Right atrium auricular region (tissue), 2 donors: ENCODE data around the gene SPEF1. TPM values are rescaled to one million over a fixed set of nuclear protein-coding genes. Genes with fewer than 3 reads are reported as not detected.

Experiments used
- DNase-seq: peaks from one replicate; pipeline ENCODE4 v3.0.0-alpha.2; 2019; ENCODE audit warnings: low spot score
- H3K27ac ChIP-seq, 2 donors: fragments of 200-600 bp; sonication (generic); 1 replicate in 1 of 2; 2 replicates in 1 of 2; pipeline ENCODE4 v1.5.1; 2016 to 2019
- H3K27me3 ChIP-seq, 2 donors: fragments of 200-600 bp; sonication (generic); one replicate each; pipeline versions ENCODE4 v1.5.1 to v1.6.0; 2017 to 2019
- H3K36me3 ChIP-seq: fragments of 200-600 bp; sonication (generic); one replicate; pipeline ENCODE4 v1.5.1; 2016
- H3K4me1 ChIP-seq, 2 donors: fragments of 200-600 bp; sonication (generic); one replicate each; pipeline versions ENCODE4 v1.5.1 to v1.6.0; 2017 to 2019
- H3K4me3 ChIP-seq, 2 donors: fragments of 200-600 bp; sonication (generic); 1 replicate in 1 of 2; 2 replicates in 1 of 2; pipeline ENCODE4 v1.5.1; 2017 to 2019; ENCODE audit warnings: mild to moderate bottlenecking in 1 of 2, moderate library complexity in 1 of 2
- H3K9me3 ChIP-seq, 2 donors: fragments of 200-600 bp; sonication (generic); one replicate each; pipeline ENCODE4 v1.5.1; 2019
- CTCF ChIP-seq, 2 donors: fragments of 200-600 bp; sonication (generic); IDR thresholded peaks; one replicate each; pipeline ENCODE4 v1.5.1; 2019; ENCODE audit warnings: antibody characterized with exemption in 2 of 2
- total RNA-seq, 2 donors: library from RNA; depleted of rRNA; stranded (reverse); fragments of >200 nt; gene quantifications; one replicate each; pipeline ENCODE4 v1.1.0, GENCODE V29; 2016

Gene SPEF1
- total RNA-seq, 2 donors from 2014 or later, result 0.31 TPM; not detected in 1

DNA sequence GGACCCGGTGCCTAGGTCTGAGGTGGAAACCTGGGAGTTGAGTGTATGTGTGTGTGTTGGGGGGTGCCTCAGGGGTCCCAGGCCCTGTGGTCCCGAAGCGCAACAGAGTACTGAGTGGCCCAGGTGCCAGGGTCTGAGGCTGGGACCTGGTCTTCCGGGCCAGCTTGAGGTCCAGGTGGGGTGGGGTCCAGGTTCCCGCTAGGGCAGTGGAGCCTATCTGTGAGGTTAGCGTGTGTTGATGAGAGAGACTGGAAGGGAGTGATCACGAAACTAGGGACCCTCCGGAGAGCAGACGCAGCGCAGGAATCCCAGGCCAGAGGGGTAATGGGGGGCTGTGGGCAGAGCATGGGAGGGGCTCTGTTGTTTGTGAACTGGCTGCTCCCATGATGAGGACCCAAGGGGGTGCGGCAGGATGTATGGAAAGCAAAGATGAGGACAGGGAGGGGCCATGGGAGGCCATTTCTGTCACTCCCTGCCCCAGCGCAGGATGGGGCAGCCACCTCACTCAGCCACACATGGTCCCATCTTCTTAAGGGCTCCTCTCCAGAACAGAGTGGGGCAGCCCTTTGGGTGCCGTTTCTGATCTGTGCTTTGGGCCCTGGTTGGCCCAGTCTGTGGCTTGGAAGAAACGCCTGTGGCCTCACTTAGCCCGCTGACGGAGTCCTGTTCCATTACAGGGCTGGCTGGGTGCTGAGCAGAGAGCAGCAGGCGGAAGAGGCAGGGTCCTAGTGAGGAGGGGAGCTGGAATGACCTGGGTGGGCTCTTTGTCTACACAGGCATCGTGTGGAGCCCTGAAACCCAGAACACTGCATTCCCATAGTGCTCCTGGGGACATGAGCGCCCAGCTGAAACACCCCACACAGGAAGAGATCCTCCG is 47.9 kb downstream of the SPEF1 start:
- Histone ChIP-seq H3K27me3 (no peaks in the 10 kb centered on the region), H3K27ac (peak overlapping the region; percentile 57 to 64), H3K9me3 (no peaks in the 10 kb centered on the region), H3K36me3 (no peaks in the 10 kb centered on the region), H3K4me3 (peak overlapping the region; percentile 46 to 56), H3K4me1 (peaks cover 0 to 54% of the 10 kb centered on the region in 2 donors)
- DNase-seq, result no peak
- TF ChIP-seq CTCF (IDR thresholded peaks at IDR 0.05), result no peak

DNA sequence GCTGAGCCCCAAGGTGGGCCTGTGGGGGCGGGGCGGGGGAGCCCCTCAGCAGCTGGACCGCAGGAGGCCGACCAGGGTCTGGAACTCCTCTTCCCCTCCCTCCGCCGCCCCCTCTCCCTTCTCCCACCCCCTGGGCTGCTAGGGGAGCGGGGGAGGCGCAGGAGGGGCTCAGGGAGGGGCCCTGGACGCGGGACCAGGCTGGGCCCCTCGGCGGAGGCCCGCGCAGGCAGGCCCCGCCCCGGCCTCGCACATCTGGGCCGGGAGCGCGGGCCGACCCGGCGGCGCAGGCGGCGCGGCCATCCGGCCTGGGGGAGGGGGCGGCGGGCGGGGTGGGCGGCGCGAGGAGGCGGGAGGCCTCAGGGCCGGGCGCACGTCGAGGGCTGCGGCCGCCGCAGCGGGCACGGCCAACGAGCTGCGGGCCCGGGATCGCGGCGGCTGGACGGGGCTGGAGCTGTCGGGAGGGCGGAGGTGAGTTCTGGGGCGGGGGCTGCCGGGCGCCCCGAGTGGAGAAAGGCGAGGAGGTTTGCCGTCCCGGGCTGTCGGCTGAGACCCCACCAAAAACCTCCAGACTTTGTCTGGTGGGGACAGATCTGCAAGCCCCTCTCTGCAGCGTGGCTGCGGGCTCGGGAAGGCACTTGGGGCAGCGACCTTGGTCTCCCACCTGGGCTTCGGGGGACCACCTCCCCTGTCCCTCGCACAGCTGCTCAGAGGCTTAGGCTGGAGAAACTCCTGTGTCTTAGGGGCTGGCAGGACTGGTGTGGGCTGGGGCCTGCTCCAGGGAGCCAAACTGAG is 48.7 kb downstream of the SPEF1 start, which contains the start of gene HSPA12B:
Gene HSPA12B (plus strand): TSS at position 359 of the 792 bp plus-strand sequence. CDS start 5,990 bp downstream, outside the sequence.
- Histone ChIP-seq H3K27me3 (no peaks in the 10 kb centered on the region), H3K4me3 (peak within 1 kb of the TSS; percentile 46 to 56), H3K36me3 (no peaks in the 10 kb centered on the region), H3K9me3 (no peaks in the 10 kb centered on the region), H3K4me1 (peaks cover 0 to 56% of the 10 kb centered on the region in 2 donors), H3K27ac (peak within 1 kb of the TSS; percentile 57 to 66)
- DNase-seq, result no peak
- no peak for TF ChIP-seq CTCF (IDR thresholded peaks at IDR 0.05)

DNA sequence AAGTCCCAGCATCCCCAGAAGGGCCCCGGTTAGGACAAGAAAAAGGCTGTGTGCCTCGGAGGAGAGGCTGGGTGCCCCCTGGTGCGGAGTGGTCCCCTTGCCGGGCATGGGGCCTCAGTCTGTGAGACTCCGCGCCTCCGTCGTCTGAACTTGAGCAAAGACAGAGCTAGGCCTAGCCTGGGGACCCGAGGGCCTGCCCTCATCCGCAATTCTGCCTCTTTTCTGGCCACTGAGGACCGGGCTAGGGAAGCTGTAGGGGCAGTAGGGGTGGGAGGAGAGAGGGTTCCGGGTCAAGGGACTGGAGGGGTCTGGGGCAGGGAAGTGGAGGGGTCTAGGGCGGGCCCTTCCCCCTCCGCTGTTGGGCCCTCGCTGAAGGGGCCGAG is 49.3 kb downstream of the SPEF1 start:
- Histone ChIP-seq H3K4me3 (peak overlapping the region in 1 of 2 donors; percentile 56), H3K27me3 (no peaks in the 10 kb centered on the region), H3K4me1 (peaks cover 0 to 57% of the 10 kb centered on the region in 2 donors), H3K36me3 (no peaks in the 10 kb centered on the region), H3K27ac (peak overlapping the region; percentile 57 to 66), H3K9me3 (no peaks in the 10 kb centered on the region)
- TF ChIP-seq CTCF (IDR thresholded peaks at IDR 0.05), result no peak
- DNase-seq, result no peak

- H3K27ac ChIP-seq, result peak overlapping the region; percentile 31 to 51
- peaks cover 0 to 57% of the 10 kb centered on the region in 2 donors for H3K4me1 ChIP-seq
- no peaks in the 10 kb centered on the region for H3K36me3 ChIP-seq
- no peak for TF ChIP-seq CTCF (IDR thresholded peaks at IDR 0.05)
- no peaks in the 10 kb centered on the region for H3K9me3 ChIP-seq
- no peak overlapping the region for H3K4me3 ChIP-seq
- H3K27me3 ChIP-seq, result no peaks in the 10 kb centered on the region
- no peak for DNase-seq
Observed at GRCh38 chr20:3730803-3731672, 50.2 kb downstream of the SPEF1 start.

DNA sequence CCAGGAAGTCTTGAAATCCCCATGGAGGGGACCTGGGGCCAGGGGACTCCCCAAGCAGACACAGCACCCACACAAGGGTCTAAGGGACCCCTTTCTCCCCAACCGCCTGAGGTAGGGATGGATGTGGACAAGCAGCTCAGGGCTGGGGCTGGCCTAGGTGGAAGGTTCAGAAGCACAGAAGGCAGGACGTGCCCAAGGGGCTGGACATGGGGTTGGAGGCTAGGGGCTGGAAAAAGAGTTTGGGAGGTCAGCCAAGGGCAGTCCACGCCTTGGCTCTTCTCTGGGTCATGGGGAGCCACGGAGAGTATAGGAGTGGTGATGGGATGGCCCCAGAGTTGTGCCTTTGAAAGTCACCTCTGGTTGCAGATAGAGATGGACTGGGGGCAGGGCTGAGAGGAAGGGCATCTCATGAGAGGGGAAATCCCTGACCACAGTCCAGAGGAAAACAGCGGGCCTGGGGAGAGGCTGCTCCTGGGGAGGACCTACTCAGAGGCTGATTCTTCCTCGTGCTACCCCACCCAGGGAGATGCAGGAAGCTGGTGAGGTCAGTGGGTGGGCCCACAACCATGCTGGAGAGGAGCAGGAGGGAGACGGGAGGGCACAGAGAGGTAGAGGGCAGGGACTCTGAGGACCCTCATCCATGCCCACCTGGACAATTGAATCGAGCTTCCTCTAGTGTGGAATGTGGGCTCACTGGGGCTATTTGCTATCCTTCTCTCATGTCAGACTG is 51.3 kb downstream of the SPEF1 start:
- Histone ChIP-seq H3K27ac (peak overlapping the region; percentile 31 to 51), H3K4me3 (no peak overlapping the region), H3K27me3 (no peaks in the 10 kb centered on the region), H3K4me1 (peaks cover 0 to 57% of the 10 kb centered on the region in 2 donors), H3K9me3 (no peaks in the 10 kb centered on the region), H3K36me3 (no peaks in the 10 kb centered on the region)
- TF ChIP-seq CTCF (IDR thresholded peaks at IDR 0.05), result no peak
- no peak for DNase-seq
